HK-2 (cell line): Measurements from ENCODE around the gene ZNF581.

ENCODE experiments used
- DNase-seq: peaks from one replicate; pipeline ENCODE4 v3.0.0-alpha.2; 2018; ENCODE audit not compliant: unreplicated experiment

The ZNF581 gene

GRCh38 chr19:55680339-55681130 lies 37.1 kb downstream of the ZNF581 start:
- DNase-seq: no peak

DNA sequence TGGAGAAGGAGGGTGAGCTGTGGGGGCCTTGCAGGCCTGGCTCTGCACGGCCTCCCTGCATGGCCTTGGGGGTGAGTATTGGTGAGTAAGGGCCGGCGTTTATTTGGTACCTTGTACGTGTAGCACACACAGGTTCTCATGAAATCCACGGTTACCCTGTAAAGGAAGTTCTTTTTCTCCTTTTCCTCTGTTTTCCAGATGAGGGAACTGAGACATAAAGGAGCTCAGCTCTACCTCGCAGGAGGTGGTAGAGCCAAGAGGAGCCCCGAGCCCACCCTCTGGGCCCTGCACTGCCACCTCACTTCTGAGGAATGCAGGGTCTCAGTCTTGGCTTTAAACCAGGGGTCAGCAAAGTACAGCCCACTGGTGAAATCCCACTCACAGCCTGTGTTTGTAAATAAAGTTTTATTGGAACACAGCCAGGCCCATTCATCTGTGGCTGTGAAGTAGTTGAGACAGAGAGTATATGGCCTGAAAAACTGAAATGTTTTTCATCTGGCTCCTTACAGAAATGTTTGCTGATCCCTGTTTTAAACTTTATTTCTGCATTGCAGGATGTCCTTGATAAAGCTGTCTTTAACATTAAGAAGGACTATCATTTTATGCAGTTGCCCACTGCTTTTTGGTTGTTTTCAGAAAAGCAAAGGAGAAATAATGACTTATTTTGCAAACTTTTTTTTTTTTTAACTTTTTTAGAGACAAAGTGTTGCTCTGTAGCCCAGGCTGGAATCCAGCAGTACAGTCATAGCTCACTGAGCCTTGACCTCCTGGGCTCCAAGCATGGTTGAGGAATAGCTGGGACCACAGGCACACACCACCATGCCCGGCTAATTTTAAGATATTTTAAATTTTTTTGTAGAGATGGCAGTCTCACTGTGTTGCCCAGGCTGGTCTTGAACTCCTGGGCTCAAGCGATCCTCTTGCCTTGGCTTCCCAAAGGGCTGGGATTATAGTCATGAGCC lies 38.0 kb downstream of the ZNF581 start:
- DNase-seq: no peak

GRCh38 chr19:55683449-55684261 lies 40.2 kb downstream of the ZNF581 start:
- no peak for DNase-seq

DNA sequence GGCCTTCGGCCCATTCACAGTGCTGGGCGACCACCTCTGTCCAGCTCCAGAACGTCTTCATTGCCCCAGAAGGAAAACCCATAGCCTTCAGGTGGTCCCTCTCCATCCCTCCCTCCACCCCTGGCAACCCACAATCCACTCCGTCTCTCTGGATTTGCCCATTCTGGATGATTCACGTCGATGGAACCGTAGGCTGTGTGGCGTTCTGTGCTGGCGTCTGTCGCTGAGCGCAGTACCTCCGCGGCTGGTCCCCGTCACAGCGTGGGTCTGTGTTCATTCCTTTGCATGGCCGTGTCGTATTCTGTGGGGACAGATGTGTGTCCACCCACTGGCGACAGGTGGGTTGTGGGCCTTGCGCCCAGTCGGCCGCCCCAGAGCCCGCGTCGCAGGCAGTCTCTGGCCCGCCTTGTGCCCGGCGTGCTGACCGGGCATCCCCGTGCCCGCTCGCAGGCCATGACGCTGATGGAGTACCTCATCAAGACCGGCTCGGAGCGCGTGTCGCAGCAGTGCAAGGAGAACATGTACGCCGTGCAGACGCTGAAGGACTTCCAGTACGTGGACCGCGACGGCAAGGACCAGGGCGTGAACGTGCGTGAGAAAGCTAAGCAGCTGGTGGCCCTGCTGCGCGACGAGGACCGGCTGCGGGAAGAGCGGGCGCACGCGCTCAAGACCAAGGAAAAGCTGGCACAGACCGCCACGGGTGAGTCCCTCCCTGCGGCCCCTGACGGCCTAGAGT lies 41.7 kb downstream of the ZNF581 start:
- no peak for DNase-seq

DNA sequence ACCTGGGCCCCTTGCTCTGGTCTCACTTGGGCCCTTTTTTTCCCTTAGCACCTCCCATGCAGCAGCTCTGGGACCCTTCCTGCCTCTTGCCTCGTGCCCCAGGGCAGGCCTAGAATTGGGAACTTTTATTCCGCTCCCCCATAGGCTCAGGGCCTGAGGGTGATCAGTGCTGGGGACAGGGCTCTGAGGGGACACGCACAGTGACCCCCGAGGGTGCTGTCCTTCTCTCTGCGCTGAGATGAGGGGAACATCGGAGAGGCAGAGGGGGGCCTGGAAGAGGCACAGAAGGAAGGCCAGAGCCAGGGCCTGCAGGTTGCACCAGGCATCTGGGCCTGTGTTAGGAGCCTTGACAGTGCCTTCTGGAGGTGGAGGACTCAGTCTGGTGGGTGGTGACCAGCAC lies 42.3 kb downstream of the ZNF581 start:
- DNase-seq: no peak

DNA sequence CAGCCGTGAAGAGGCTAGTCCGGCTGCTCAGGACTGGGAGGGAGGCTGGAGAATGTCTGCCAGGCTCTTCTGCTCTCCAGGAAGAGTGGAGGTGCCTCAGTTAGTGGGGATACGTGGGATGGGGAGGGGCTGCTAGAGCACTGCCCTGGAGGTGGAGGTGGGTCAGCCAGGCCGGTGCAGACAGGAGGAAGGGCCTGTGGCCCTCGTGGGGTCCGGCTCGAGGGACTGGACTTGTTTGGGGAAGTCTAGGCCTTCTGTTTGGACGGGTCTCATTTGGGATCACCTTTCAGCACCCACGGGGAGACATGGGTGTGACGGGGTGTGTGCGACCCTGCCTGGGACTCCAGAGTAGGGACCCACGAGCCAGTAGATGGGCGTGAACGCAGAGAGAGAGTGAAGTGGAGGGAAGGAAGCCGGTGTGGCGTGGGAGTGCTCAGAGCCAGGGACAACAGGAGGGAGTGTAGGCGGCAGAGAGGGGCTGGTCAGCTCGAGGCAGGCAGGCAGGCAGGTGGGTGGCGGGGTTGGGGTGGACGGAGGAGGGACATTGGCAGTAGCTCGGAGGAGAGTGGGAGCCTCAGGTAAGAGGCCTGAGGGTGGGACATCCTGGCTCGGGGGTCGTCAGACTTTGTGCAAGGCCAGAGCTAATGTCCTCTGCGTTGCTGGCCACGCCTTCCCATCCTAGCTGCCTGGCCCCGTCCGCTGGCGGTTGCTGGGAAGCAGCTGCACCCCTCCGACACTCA lies 43.0 kb downstream of the ZNF581 start:
- no peak for DNase-seq

DNA sequence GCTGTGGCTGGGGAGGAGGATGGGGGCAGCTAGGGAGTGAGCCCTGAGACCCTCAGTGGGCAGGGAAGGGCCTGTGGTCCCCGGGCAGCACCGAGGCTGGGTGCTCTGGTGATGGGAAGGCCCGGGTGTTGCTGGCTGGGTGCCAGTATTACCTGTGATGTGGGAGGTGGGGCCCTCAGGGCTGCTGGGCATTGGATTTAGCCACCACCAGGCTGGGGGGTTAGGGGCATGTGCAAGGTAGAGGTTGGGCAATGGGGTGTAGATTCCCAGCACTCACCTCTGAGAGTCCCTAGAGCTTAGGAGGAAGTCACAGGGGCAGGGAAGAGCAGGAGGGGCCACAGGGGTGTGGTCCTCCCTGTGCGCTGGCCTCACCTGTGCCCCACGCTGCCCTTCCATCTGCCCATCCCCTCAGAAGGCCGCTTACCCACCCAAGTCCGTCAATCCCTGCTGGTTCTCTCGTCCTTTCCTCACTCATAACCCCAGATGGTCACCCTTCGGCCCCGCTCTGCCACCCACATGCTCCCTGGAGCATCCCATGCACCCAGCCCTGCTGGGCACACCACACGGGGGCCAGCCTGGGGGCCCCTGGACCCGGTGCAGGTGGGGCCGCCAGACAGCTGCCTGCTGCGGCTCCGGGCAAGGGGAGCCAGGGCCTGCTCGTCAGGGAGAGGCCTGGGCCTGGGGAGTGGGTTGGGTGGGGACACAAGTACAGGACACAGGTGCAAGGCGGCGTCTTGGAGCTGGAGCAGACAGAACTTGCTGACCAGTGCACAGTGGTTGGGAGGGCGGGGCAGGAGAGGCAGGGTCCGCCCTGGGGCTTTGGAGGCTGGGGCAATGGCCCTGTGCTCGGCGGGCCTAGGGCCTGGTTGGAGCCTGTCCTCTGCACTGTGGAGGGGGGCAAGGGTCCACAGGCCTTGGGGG lies 44.1 kb downstream of the ZNF581 start:
- DNase-seq: no peak

- no peak for DNase-seq
These were observed 45.2 kb downstream of the ZNF581 start for GRCh38 chr19:55688422-55689218.

DNA sequence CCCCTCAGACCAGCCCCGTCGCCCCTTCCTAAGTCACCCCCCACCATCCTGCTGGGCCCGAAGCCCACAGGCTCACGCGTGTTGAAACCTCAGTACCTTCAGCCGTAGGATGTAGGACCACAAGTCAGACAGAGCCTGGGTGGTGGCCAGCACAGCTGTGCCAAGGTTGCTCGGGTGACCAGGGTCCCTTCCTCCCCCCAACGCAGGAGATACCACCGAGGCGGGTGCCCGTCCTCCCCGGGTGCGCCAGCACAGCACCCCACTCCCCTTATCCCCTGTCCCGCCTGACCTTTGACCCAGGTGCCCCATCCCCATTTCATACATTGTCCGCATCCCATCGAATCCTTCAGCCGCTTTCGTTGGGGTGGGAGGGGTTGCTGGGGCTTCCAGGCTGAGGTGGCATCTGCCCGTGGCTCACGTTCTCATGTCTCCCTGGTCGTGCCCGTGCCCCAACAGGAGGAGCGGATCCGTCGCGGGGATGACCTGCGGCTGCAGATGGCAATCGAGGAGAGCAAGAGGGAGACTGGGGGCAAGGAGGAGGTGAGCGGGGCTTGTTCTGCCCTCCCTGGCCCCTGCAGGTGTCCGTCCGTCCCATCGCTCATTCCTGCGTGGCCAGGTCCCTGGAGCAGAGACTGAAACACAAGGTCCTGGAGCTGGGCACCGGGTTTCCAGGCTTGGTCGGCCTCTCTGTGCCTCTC lies 46.1 kb downstream of the ZNF581 start:
- no peak for DNase-seq

GRCh38 chr19:55690109-55690768 lies 46.8 kb downstream of the ZNF581 start:
- peak; percentile 59 for DNase-seq

DNA sequence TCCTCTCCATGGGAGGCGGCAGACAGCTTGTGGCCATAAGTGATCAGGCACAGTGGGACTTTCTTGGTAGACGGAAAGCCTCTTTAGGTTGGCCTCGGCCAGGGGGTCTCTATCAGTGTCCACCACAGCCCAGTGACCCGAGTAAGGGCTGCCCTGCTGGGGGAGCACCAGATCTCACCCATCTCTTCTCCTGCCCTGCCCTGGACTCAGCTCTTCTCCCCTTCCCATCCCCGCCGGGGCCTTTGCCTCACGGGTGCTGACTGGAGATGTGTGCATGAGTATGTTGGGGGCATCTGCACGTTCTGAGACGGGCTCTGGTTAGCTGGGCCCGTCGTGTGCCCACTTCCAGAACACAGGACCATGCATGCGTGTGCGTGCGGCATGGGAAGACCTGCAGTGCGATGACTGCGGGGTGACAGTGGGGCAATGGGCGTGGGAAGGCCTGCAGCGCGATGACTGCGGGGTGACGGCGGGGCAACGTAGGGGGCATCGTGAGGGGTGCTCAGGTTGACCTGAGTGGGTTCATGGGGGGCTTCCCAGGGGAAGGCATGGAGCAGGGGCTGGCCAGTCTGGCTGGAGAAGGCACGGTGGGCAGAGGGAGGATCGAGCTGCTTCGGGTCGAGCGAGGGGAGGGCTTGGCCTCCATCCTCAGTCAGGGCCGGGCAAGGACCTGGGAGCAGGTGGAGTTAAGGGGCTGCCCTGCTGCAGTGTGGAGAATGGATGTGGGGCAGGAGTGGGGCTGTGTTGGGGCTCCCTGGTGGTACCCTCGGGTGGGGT lies 47.5 kb downstream of the ZNF581 start:
- DNase-seq: no peak

- DNase-seq: no peak
These were observed 48.4 kb downstream of the ZNF581 start for GRCh38 chr19:55691561-55692481.

DNA sequence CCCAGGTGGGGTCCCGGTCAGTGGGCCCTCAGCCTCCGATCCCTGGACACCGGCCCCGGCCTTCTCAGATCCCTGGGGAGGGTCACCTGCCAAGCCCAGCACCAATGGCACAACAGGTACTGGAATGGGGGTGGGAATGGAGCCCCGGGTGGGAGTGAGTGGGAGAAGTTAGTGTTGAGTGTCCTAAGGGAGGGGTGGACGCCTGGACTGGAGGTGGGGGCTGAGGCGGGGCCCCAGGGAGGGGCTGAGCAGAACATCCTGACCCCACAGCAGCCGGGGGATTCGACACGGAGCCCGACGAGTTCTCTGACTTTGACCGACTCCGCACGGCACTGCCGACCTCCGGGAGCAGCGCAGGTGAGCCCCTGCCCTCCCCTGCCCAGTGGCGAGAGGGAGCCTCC lies 49.2 kb downstream of the ZNF581 start:
- DNase-seq: no peak

GRCh38 chr19:55693336-55693974 lies 50.0 kb downstream of the ZNF581 start:
- no peak for DNase-seq

DNA sequence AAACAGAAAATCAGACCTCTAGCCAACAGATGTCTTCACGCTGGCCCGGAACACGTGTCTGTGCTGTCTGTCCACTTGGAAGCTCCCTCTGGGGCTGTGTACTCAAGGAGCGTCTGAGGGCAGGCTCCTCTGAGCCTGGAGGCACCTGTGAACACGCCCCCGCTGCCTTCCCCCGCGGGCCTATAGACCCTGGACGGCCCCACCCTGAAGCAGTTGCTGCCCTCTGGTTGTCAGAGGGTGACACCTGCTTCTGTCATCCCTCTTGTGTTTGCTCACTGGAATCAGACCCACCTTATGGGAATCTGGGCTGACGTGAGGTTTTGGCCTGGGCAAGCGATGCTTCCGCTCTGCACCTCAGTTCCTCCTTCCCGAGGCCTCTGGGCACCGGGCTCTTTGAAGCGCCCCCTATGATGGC lies 50.8 kb downstream of the ZNF581 start:
- no peak for DNase-seq
